K562 (cell line): ENCODE results near the gene RALGAPA2. TPM values are rescaled to one million over a fixed set of nuclear protein-coding genes. Genes with fewer than 3 reads are reported as not detected.
A peak's percentile ranks its signal among the peaks of the same experiment; 100 is the strongest.

Experiments
- ARID1B ChIP-seq: fragments of 450-650 bp; IDR thresholded peaks from 2 replicates; pipeline ENCODE4 v1.6.1; 2016; ENCODE audit warnings: antibody characterized with exemption, mild to moderate bottlenecking, inconsistent platforms
- ARID3B ChIP-seq: fragments of 250-450 bp; sonication (Bioruptor Pico); IDR thresholded peaks from 2 replicates; pipeline ENCODE4 v1.4.0; 2020; ENCODE audit warnings: borderline replicate concordance
- CBFA2T3 ChIP-seq: fragments of 450-650 bp; IDR thresholded peaks from 2 replicates; pipeline ENCODE4 v1.6.1; 2017
- CXXC5 ChIP-seq: fragments of 250-450 bp; sonication (Bioruptor Pico); IDR thresholded peaks from 2 replicates; pipeline ENCODE4 v1.8.0; 2022; ENCODE audit warnings: inconsistent platforms, mild to moderate bottlenecking, moderate library complexity
- FOSL1 ChIP-seq: fragments of 200-800 bp; sonication (Bioruptor generic); conservative IDR thresholded peaks from 2 replicates; pipeline ENCODE4 v1.6.1; 2016; ENCODE audit warnings: missing genetic modification characterization, missing compliant biosample characterization
- HDAC1 ChIP-seq, 2 experiments: fragments of 450-650 bp; IDR thresholded peaks; 2 replicates each; pipeline ENCODE4 v1.6.1; 2016 to 2017; ENCODE audit warnings: inconsistent platforms in 1 of 2, mild to moderate bottlenecking in 1 of 2, moderate library complexity in 1 of 2
- MTA2 ChIP-seq: fragments of 450-650 bp; IDR thresholded peaks from 2 replicates; pipeline ENCODE4 v1.6.1; 2016; ENCODE audit warnings: low read depth
- RCOR1 ChIP-seq, 2 experiments: IDR thresholded peaks; 2 replicates each; pipeline ENCODE4 v1.6.1; 2012; ENCODE audit warnings: low read depth in 2 of 2, low read length in 2 of 2, borderline replicate concordance in 1 of 2, improper control_type of control experiment in 1 of 2
- RUNX1 ChIP-seq: sonication (generic); IDR thresholded peaks from 2 replicates; pipeline ENCODE4 v1.6.1; 2016; ENCODE audit warnings: antibody characterized with exemption, low read depth
- SPI1 ChIP-seq: IDR thresholded peaks from 2 replicates; pipeline ENCODE4 v1.6.1; 2011; ENCODE audit warnings: low read depth, low read length, control low read depth, borderline replicate concordance
- TAL1 ChIP-seq: fragments of 450-650 bp; IDR thresholded peaks from 2 replicates; pipeline ENCODE4 v1.6.1; 2016; ENCODE audit warnings: mild to moderate bottlenecking
- TCF3 ChIP-seq: sonication (generic); formaldehyde crosslinking; IDR thresholded peaks from 2 replicates; pipeline ENCODE4 v1.4.0; 2020; ENCODE audit warnings: mild to moderate bottlenecking, missing genetic modification reagents
- ZNF589 ChIP-seq: fragments of 200-800 bp; sonication (Bioruptor generic); IDR thresholded peaks from 2 replicates; pipeline ENCODE4 v1.6.1; 2016; ENCODE audit warnings: low read depth, missing genetic modification characterization, missing compliant biosample characterization
- polyA plus RNA-seq, 8 experiments: library from polyadenylated mRNA; depleted of rRNA in 4 of 8; stranded (reverse) in 5 of 8; unstranded in 3 of 8; fragments of >200 nt; fragmentation: Nextera tagmentation in 2 of 8; fragmentation: Illumina TruSeq in 1 of 8; extraction: Ambion mirVana in 2 of 8; extraction: Trizol in 1 of 8; gene quantifications; 2 replicates each; pipeline versions ENCODE4 v1.2.1 to v1.2.3, GENCODE V29; 2011 to 2014; ENCODE audit warnings: inconsistent platforms in 1 of 8, missing spikeins in 1 of 8
- total RNA-seq, 7 experiments: library from RNA; depleted of rRNA in 6 of 7; stranded (reverse); fragments of >200 nt in 6 of 7; fragmentation: Illumina TruSeq in 2 of 7; extraction: Trizol in 2 of 7; gene quantifications; 2 replicates each; pipeline versions ENCODE4 v1.2.1 to v1.2.3, GENCODE V29; 2011 to 2021; ENCODE audit warnings: low replicate concordance in 1 of 7

RALGAPA2 gene
- total and polyA plus RNA-seq, 9 of the 15 experiments (the other 6 are each of a cell fraction or from before 2014, with no cell fraction given): 0.35 to 2.7 (median 1.4) TPM

GRCh38 chr20:20410678-20411077, 301.8 kb downstream of the RALGAPA2 start (continued):
- TF ChIP-seq FOSL1 (tag): no peak
- TF ChIP-seq CXXC5 (CRISPR knock-in tag): peak; percentile 60
- peak; percentile 30; the same call in 1 of the 2 replicates for TF ChIP-seq MTA2
- TF ChIP-seq TCF3 (CRISPR knock-in tag): peak; percentile 76
- TF ChIP-seq SPI1: no peak
- TF ChIP-seq TAL1: peak; percentile 64
- TF ChIP-seq RCOR1 (IDR thresholded peaks at IDR 0.05; ENCODE audit: borderline replicate concordance in 1 of 2, low read depth in 2 of 2, low read length in 2 of 2): peak; percentile 83 to 93
- TF ChIP-seq ARID3B (CRISPR knock-in tag): no peak
- 0 out of 2 replicates have a peak, but pooled peaks have one; percentile 32 for TF ChIP-seq ZNF589 (CRISPR knock-in tag)
- peak in 1 of 2 experiments; percentile 63; a peak in 2 of 4 replicates for TF ChIP-seq HDAC1 (IDR thresholded peaks at IDR 0.05)
- peak; percentile 62; the same call in 1 of the 2 replicates for TF ChIP-seq ARID1B
- TF ChIP-seq RUNX1: no peak
- TF ChIP-seq CBFA2T3: peak; percentile 86
